ENCODE data around the gene GFRA4. TPM values are rescaled to one million over a fixed set of nuclear protein-coding genes. Genes with fewer than 3 reads are reported as not detected.

Gene GFRA4, protein sequence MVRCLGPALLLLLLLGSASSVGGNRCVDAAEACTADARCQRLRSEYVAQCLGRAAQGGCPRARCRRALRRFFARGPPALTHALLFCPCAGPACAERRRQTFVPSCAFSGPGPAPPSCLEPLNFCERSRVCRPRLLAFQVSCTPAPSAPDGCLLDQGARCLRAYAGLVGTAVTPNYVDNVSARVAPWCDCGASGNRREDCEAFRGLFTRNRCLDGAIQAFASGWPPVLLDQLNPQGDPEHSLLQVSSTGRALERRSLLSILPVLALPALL
- not detected in 2 replicates for total RNA-seq (2014; rRNA removed; shearing (Covaris generic))
- polyA plus RNA-seq (2015; cell fraction: cytosol; rRNA removed): not detected in 2 replicates
- not detected in 2 replicates for polyA plus RNA-seq (2015; cell fraction: nucleus; rRNA removed)

DNA sequence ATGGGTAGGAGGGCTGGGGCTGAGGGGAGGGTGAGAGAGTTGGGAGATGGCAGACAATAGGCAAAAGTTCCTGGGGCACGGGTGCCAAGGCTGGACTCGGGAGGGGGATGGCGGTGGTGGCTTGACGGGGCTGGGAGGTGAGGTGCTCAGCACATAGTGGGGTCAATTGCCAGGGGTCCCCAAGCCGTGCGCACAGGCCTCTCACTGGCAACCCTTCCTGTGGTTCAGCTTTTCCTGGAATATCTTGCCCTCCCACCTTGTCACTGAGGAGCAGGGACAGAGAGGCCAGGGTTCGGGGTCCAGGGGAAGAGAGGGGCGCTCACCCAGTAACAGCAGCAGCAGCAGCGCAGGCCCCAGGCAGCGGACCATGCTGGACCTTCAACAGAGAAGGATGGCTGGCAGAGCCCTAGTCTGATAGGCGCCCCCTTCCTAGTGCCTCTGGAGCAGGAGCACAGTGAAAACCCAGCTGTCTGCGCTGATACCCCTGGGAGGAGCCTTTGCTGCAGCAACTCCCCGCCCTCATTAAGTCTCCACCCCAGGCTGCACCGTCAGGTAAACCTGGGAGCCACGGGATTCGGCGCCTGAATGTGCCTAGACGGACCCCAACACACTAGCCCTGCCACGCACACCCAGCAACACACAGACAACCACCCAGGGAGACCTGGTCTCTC is at the start of gene GFRA4:
GFRA4 (minus strand) TSS at position 369 of the 671 bp plus-strand sequence; CDS start at position 369, 0 bp downstream.
- no peak for DNase-seq (ENCODE audit: low read depth, low spot score)
- in situ Hi-C loops (cut with HindIII; ENCODE audit: low pct_unique_long_range_greater_than_20kb, low sequenced_read_pairs): no loop called here

DNA sequence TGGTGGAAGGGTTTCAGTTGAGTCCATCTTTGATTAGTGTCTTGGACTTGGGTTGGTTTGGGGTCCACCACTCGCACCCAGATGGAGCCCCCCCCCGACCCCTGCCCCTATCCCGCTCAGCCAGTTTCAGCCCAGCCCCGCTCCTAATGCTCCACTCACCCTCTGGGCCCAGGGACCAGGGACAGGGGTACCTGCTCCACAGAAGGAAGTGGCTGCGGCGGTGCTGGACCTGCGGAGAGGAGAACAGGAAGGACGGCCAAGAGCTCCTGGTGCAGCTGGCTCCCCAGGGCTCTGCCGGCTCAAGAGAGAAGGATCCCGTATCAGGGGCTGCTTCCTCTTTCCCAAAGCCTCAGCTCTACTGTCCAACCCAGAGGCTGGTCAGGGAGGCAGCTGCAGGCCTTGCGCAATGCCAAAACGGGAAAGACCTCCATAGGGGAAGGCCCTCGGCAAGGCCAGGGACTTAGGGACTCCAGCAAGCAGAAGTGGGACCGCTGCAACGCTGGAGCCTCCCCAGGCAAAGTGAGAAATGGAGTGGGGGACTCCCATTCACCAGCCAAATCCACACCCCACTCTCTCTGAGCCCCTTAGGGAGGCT is 49.2 kb upstream of the GFRA4 start, which contains the start of gene SIGLEC1:
SIGLEC1 (minus strand) TSS at position 322 of the 595 bp plus-strand sequence. CDS start 5,472 bp downstream, outside the sequence.
- in situ Hi-C loops (cut with HindIII; ENCODE audit: low pct_unique_long_range_greater_than_20kb, low sequenced_read_pairs): no loop called here
- no peak for DNase-seq (ENCODE audit: low read depth, low spot score)

DNA sequence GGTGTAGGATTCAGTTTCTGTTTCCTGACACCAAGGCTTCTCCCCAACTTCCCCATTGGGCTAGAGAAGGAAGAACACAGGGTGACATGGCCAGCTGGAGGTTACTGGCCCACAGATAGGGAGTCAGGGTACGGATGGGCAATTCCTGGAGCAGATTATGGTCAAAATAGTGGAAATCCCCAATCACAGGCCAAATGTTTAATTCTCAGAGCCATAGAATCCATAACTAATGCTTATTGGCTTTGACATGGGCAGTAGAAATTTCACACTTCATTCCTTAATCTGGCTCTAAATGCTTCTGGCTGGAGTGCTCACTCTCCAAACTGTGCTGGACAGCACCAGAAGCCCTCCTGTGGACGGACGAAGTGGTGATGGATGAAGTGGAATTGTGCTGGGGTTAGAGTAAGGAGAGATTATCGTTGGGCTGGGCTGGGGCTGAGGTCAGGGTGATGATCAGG is 48.3 kb upstream of the GFRA4 start:
- no peak for DNase-seq (ENCODE audit: low read depth, low spot score)
- in situ Hi-C loops (cut with HindIII; ENCODE audit: low pct_unique_long_range_greater_than_20kb, low sequenced_read_pairs): no loop called here

DNA sequence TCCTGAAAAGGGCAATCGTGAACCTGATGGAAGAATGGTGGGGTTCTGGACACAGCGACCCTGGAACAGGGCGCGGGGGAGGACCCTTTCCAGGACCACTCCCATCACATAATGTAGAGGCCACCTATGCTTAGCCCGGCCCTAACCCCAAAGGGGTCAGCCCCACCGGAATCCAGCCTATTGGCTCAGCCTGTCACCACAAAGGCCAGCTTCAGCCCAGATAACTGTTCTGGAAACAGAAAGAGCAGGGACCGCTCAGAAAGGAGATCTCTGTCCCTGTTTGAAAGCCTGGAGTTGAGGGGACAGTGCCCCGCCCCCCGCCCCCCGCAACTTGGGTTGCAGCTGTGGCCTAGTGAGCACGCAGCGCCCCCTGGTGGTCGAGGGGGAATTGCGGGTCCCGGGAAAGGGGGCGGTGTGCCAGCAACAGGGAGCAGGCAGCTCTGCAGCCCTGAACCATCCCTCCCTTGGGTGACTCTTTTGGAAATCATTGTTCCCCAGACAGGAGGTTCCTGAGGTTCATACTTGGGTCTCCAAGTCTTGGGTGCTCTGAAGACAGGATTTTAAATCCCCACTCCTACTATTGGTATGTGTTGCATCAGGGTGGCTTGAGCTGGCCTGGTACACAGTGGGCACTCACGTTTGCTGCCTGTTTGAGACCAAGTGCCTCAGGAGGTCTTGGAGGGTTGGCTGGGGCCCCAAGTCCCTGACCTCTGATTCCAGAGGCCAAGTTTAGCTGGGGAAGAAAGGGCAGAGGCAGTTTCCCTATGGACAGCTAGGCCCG is 47.7 kb upstream of the GFRA4 start:
- in situ Hi-C loops (cut with HindIII; ENCODE audit: low pct_unique_long_range_greater_than_20kb, low sequenced_read_pairs): no loop called here

DNA sequence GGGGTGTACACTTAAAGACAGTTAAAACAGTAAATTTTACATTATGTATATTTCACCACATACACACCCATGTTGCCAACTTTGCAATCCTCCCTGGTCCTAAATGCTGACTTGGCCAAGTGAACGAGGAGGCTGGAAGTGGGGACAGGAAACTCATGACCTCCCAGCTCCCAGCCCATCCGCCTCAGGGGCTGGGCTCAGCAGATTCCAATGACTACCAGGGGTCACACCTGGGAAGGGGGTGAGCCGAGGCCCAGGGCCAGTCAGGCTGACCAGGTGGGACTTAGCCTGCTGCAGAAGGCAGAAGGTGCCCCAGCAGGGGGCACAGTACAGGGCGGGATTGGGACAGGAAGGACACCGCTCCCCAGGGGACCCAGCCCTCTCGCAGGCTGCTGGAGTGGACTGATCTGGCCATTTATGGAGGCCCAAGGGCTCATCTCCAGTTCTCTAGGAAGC is 46.8 kb upstream of the GFRA4 start:
- in situ Hi-C loops (cut with HindIII; ENCODE audit: low pct_unique_long_range_greater_than_20kb, low sequenced_read_pairs): no loop called here
- DNase-seq (ENCODE audit: low read depth, low spot score): peak; percentile 18

More for the DNA sequence above, 47.7 kb upstream of the GFRA4 start:
- DNase-seq (ENCODE audit: low read depth, low spot score): peak; percentile 68

DNA sequence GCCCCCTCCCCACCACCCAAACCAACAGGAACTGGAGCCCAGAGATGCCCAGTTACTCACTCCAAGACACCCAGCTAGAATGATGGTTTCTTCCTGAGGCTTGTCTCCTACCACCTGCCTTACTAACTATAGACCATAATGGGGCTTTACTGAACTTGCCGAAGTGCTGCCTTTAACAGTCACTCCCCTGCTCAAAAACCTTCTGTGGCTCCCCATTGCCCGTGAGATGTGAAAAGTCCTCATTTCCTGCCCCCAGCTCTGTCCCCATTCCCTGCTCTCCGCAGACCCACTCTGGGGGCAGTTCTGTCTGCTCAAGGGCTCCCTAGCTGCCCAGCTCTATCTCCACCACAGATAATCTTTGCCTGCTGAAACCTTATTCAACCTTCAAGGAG is 44.3 kb upstream of the GFRA4 start:
- no peak for DNase-seq (ENCODE audit: low read depth, low spot score)
- in situ Hi-C loops (cut with HindIII; ENCODE audit: low pct_unique_long_range_greater_than_20kb, low sequenced_read_pairs): no loop called here

DNA sequence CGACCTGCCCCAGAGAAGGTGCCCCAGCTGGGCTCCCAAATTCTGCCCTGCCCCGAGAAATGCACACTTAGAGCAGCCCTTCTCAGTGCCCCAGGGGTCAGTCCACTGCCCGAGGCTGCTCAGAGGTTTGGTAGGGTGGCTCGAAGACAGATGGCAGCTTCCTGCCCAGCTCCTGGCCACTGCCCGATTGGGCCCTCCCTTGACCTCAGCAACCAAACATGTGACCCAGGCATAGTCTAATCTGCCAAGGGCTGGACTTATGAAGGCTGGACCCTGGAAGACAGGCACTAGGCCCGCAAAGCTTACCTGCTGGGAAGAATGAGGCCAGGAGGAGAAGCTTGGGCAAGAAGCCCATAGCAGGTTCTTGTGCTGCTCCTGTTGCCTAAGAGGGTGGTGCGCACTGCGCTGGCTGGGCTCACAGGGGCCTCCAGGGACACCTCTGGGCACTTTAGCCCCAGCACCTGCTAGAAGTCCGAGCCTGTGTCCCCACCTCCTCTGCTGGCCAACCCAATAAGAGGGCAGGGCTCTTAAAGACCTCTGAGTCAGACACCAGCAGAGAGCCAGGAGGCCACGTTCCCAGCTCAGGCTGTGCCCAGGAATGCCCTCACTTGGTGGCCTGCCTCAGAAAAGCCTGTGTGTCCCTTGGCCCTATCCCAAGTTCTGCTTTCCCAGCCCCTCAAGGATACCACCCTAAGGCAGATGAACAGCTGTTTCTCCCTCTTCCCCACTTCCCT is 43.7 kb upstream of the GFRA4 start:
- in situ Hi-C loops (cut with HindIII; ENCODE audit: low pct_unique_long_range_greater_than_20kb, low sequenced_read_pairs): no loop called here
- DNase-seq (ENCODE audit: low read depth, low spot score): no peak

DNA sequence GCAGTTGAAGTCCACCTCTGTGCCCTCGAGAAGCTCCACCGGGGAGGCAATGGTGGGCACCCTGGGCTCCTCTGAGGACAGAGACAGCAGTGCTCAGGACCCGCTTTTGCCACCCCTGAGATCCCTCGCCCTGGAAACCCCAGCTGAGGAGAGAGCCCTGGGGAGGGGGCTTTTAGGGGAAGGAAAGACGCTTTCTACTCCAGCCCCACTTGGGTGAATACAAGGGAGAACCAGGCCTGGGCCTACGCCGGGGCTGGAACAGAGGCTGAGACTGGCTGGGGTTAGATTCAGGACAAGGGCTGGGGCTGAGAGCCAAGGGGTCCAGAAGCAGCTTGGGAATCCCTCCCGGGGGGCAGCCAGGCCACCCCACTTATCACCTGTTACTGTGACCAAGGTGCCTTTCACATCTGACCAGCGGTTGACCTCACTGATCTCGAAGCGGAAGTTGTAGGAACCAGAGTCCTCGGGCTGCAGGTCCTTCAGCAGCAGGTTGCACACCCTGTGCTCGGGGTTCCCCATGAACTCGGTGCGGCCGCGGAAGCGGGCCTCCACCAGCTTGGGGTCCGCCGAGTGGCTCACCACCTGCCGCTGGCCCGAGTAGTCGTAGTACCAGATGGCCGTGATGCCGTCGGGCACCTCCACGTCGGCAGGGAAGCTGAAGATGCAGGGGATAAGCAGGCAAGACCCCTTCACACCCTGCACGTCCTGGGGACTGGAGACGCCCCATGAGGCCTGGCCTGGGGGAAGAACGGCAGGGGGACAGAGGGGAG is 43.0 kb upstream of the GFRA4 start:
- DNase-seq (ENCODE audit: low read depth, low spot score): no peak
- in situ Hi-C loops (cut with HindIII; ENCODE audit: low pct_unique_long_range_greater_than_20kb, low sequenced_read_pairs): no loop called here

DNA sequence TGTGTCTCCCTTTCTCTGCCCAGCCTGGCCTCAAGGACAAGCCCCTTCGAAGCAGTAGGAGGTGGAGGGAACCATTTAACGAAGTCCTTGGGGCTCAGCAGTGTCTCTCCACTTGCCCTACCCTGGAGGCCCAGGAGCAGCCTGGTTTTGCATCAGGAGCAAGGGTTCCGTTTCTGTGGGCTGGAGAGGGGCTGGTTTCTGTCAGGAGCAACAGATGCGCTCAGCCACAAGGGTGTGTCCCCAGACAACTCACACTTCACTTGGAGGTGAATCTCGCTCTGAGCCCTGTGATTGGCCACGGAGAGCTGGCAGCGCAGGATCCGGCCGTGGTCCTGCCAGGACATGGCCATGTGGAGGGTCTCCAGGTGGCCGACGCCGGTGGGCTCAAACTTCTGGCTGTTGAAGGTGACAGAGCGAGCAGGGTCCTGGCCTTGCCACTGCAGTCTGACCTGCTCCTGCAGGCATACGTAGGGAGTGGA is 42.3 kb upstream of the GFRA4 start:
- in situ Hi-C loops (cut with HindIII; ENCODE audit: low pct_unique_long_range_greater_than_20kb, low sequenced_read_pairs): no loop called here

DNA sequence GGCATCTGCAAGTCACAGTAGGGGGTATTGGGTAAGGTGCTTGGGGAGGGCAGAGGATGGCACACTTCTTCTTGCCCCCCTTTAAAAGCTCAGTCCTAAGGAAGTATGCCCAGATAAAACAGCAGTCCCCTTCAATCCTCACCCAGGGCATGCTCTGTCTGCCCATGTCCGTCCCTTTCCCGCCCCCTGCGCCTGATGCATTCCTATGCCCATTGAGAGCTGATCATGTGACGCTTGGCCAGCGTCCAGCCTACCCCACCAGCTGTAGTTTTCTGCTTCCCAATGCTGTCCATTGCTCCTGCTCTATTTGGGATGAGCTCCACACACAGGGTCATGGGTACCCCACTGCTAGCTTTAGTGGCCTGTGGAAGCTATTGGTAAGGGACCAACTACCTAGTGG is 40.9 kb upstream of the GFRA4 start:
- DNase-seq (ENCODE audit: low read depth, low spot score): peak; percentile 44
- in situ Hi-C loops (cut with HindIII; ENCODE audit: low pct_unique_long_range_greater_than_20kb, low sequenced_read_pairs): no loop called here

More for the DNA sequence above, 42.3 kb upstream of the GFRA4 start:
- DNase-seq (ENCODE audit: low read depth, low spot score): no peak

DNA sequence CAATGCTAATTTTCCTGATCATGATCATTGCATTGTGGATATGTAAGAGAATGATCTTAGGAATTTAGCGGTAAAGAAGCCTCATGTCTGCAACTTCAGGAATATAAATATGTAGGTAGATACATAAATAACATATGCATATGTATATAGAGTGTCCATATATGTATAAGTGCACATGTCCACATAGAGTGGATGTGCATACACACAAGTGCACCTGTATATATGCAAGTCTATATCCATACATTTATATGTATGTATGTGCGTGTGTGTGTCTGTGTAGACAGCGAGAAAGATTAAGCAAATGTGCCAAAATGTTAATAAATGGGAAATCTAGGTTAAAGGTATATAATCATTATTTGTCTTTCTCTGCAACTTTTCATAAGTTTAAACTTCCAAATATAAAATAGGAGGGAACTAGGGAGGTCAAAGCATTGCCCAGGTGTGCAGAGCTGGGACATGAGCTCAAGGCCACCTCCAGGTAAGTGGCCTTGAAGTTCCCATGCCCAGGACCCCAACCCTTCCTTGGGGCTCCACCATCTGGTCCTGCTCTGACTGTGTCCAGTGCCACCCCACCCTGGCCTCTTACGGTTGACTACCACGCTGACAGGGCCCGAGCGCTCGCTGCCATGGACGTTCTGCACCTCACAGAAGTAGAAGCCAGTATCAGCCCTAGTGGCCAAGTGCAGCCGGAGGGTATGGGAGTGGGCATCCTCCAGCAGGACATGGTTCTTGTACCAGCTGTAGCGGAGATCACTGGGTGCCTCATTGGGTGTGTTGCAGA is 39.6 kb upstream of the GFRA4 start:
- DNase-seq (ENCODE audit: low read depth, low spot score): no peak
- in situ Hi-C loops (cut with HindIII; ENCODE audit: low pct_unique_long_range_greater_than_20kb, low sequenced_read_pairs): no loop called here

DNA sequence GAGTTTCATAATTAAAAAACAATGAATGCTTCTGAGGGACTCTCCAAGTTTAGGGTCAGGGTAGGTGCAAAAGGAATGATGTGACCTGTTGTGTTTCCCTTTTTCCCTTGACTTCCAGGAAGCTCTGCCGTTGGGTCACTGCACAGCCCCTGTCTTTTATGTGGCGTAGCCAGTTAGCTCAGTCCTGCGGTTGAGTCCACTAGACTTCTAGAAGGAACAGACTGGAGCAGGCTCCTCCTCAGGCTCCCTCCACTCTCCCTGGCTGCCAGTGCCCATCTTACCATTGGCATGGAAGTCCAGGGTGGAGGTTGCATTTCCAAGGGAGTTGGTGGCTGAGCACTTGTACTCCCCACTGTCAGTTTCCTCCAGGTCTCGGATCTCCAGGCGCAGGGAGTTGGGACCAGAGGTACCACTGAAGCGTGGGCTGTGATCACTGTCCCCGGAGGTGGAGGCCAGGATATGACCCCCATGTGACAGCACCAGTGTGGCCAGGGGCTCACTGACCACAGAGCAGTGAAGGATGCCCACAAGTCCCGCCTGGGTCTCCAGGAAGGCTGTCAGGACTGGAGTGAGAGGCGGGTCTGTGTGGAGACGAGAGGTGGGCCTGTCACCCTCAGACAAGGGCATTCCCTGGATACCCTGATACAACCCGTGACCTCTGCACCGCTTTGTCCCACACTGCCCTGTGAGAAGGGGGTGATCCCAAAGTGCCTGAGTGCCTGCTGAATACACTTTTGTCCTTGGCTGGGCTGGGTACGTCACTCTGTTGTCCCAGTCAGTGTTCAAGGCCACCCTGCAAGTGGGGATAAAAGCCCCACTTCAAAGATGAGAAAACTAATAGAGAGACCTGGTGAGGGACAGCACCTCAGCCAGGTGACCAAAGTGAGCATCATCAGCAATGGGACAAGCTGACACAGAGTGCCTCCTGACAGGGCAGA is 38.1 kb upstream of the GFRA4 start:
- in situ Hi-C loops (cut with HindIII; ENCODE audit: low pct_unique_long_range_greater_than_20kb, low sequenced_read_pairs): no loop called here
- DNase-seq (ENCODE audit: low read depth, low spot score): no peak

DNA sequence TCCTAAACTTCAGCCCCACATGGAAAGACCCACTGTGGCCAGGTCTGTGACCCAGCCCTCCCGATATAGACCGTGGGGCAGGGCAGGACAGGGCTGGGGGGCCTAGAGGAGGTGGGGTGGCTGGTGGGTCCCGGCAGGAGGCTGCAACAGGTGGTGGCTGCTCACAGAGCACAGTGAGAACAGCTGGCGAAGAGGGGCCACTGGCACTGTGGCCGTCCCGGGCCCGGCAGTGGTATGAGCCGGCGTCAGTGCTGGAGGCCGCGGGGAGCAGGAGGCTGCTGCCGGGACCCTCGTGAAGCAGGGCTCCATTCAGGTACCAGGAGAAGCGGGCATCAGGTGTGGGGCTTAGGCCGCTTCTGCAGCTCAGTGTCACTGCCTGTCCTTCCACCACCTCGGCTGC is 35.8 kb upstream of the GFRA4 start:
- no peak for DNase-seq (ENCODE audit: low read depth, low spot score)
- in situ Hi-C loops (cut with HindIII; ENCODE audit: low pct_unique_long_range_greater_than_20kb, low sequenced_read_pairs): no loop called here

DNA sequence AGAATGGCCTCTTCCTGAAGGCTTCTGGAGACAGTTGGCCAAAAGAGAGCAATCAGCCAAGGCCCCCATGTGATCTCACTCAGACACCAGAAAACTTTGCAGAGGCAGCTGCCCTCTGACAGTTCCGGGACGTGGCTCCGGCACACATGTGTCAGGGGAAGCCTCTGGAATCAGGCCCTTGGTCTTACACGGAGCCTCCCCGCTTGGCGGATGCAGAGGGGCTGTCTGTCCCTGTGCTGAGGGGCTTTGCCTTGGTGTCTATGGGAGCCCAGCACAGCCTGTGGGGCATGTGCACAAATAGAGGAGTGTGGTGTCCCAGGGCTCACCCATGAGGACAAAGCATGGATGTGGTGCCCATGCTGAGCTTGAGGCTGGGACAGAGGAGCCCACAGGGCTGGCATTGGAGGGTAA is 35.4 kb upstream of the GFRA4 start:
- in situ Hi-C loops (cut with HindIII; ENCODE audit: low pct_unique_long_range_greater_than_20kb, low sequenced_read_pairs): no loop called here

More for the DNA sequence above, 35.4 kb upstream of the GFRA4 start:
- no peak for DNase-seq (ENCODE audit: low read depth, low spot score)

All from SK-MEL-5 (cell line).